B cell (primary cell): ENCODE data around the gene FAM149B1. TPM values are rescaled to one million over a fixed set of nuclear protein-coding genes. Genes with fewer than 3 reads are reported as not detected.
"Not testable (repeated sequence)": the region's sequence is repeated elsewhere in the genome, so short reads cannot be mapped to it uniquely, and the experiment has no call there.

Source experiments
- ATAC-seq: fragments of 200-7000 bp; cut with Tn5 transposase; one replicate; pipeline ENCODE4 v1.10.0; 2021; ENCODE audit warnings: low read depth, mild to moderate bottlenecking, moderate number of reproducible peaks, moderate library complexity
- CTCF ChIA-PET: fragments of 350-600 bp; sonication (Branson Sonifier 250); formaldehyde crosslinking; loops from one replicate; lab custom pipeline; 2021; ENCODE audit warnings: antibody characterized with exemption, inconsistent platforms; lab: Charles Lee
- POLR2A ChIA-PET: fragments of 350-600 bp; sonication (Branson Sonifier 250); formaldehyde crosslinking; loops from one replicate; lab custom pipeline; 2021; ENCODE audit warnings: antibody characterized with exemption; lab: Charles Lee
- DNase-seq: peaks from one replicate; pipeline ENCODE4 v3.0.0; 2013
- H2AFZ ChIP-seq: 2 replicates; pipeline ENCODE4 v1.6.1; 2012; ENCODE audit warnings: mild to moderate bottlenecking, low read depth, low read length; ENCODE audit not compliant: insufficient read depth, poor library complexity, severe bottlenecking
- H3K27ac ChIP-seq, 2 donors: 1 replicate in 1 of 2; 2 replicates in 1 of 2; pipeline ENCODE4 v1.5.1; 2012 to 2013; ENCODE audit warnings: low read length in 2 of 2, mild to moderate bottlenecking in 2 of 2, moderate library complexity in 1 of 2
- H3K27me3 ChIP-seq, 4 experiments: fragments of 200-600 bp in 1 of 4; sonication (generic) in 1 of 4; replicated peaks in 1 of 4; 1 replicate in 2 of 4; 2 replicates in 2 of 4; pipeline versions ENCODE4 v1.6.1 to v1.7.0; 2013 to 2016; ENCODE audit warnings: low read length in 3 of 4, mild to moderate bottlenecking in 2 of 4, mixed read lengths in 1 of 4, moderate library complexity in 1 of 4; ENCODE audit not compliant: insufficient read depth in 4 of 4, control insufficient read depth in 3 of 4; ENCODE audit errors: control extremely low read depth in 1 of 4
- H3K36me3 ChIP-seq, 2 experiments: replicated peaks in 1 of 2; 1 replicate in 1 of 2; 2 replicates in 1 of 2; pipeline versions ENCODE4 v1.6.1 to v1.7.1; 2013; ENCODE audit warnings: low read length in 1 of 2; ENCODE audit not compliant: insufficient read depth in 2 of 2, control insufficient read depth in 1 of 2; ENCODE audit errors: control extremely low read depth in 1 of 2, extremely low read depth in 1 of 2
- H3K4me1 ChIP-seq, 2 donors: fragments of 200-600 bp in 1 of 2; sonication (generic) in 1 of 2; 1 replicate in 1 of 2; 2 replicates in 1 of 2; pipeline versions ENCODE4 v1.5.1 to v1.6.1; 2013 to 2017; ENCODE audit warnings: low read length in 2 of 2; ENCODE audit not compliant: control insufficient read depth in 2 of 2, insufficient read depth in 2 of 2
- H3K4me2 ChIP-seq: replicated peaks from 2 replicates; pipeline ENCODE3; 2012; ENCODE audit warnings: mild to moderate bottlenecking, low read depth, low read length; ENCODE audit not compliant: poor library complexity, severe bottlenecking
- H3K4me3 ChIP-seq, 5 experiments: fragments of 200-600 bp in 1 of 5; sonication (generic) in 1 of 5; 1 replicate in 3 of 5; 2 replicates in 2 of 5; pipeline versions ENCODE4 v1.5.1 to v1.7.0; 2011 to 2016; ENCODE audit warnings: low read length in 4 of 5, mild to moderate bottlenecking in 4 of 5, low read depth in 2 of 5, control low read depth in 1 of 5, moderate library complexity in 1 of 5; ENCODE audit not compliant: insufficient read depth in 1 of 5; ENCODE audit errors: control extremely low read depth in 1 of 5, extremely low read depth in 1 of 5
- H3K79me2 ChIP-seq: fragments of 200-600 bp; sonication (generic); one replicate; pipeline ENCODE4 v1.6.0; 2016; ENCODE audit warnings: low read length; ENCODE audit not compliant: control insufficient read depth, insufficient read depth
- H3K9ac ChIP-seq: fragments of 200-600 bp; sonication (generic); 2 replicates; pipeline ENCODE4 v1.6.1; 2017; ENCODE audit warnings: mild to moderate bottlenecking, low read length, moderate library complexity
- H3K9me3 ChIP-seq, 3 donors: one replicate each; pipeline versions ENCODE4 v1.6.1 to v1.7.1; 2013; ENCODE audit warnings: low read length in 2 of 3; ENCODE audit not compliant: control insufficient read depth in 2 of 3, insufficient read depth in 1 of 3; ENCODE audit errors: control extremely low read depth in 1 of 3
- H4K20me1 ChIP-seq: 2 replicates; pipeline ENCODE4 v1.6.0; 2012; ENCODE audit warnings: mild to moderate bottlenecking, low read length; ENCODE audit not compliant: insufficient read depth, control insufficient read depth, poor library complexity, severe bottlenecking
- H3K27ac Mint-ChIP-seq: one replicate; pipeline ENCODE4 v1.8.0; 2021; ENCODE audit warnings: mixed read lengths
- H3K27me3 Mint-ChIP-seq: one replicate; pipeline ENCODE4 v1.8.0; 2021; ENCODE audit warnings: mixed read lengths
- H3K4me1 Mint-ChIP-seq: one replicate; pipeline ENCODE4 v1.8.0; 2021; ENCODE audit warnings: mixed read lengths
- H3K4me3 Mint-ChIP-seq: one replicate; pipeline ENCODE4 v1.8.0; 2021; ENCODE audit warnings: mixed read lengths
- H3K9me3 Mint-ChIP-seq: one replicate; pipeline ENCODE4 v1.8.0; 2022; ENCODE audit warnings: mixed read lengths; ENCODE audit not compliant: insufficient read depth
- EZH2 ChIP-seq: IDR thresholded peaks from 2 replicates; pipeline ENCODE4 v1.6.1; 2012; ENCODE audit warnings: borderline replicate concordance, low read depth, mild to moderate bottlenecking, moderate library complexity, low read length; ENCODE audit not compliant: insufficient read depth, poor library complexity, severe bottlenecking
- WGBS: methylation state at CpG from one replicate; pipeline ENCODE4 v1.1.5; 2013; ENCODE audit warnings: missing lambda C conversion rate; ENCODE audit not compliant: insufficient coverage; 5-methylcytosine and 5-hydroxymethylcytosine counted together
- intact Hi-C: fragments of 100-400 bp; cut with micrococcal nuclease; formaldehyde crosslinking; loops from one replicate; pipeline ENCODE4 v1.10.0; 2022
- polyA plus RNA-seq: library from polyadenylated mRNA; depleted of rRNA; stranded (reverse); fragments of >200 nt; gene quantifications from 2 replicates; pipeline ENCODE4 v1.2.3, GENCODE V29; 2012
- total RNA-seq, 2 donors: library from RNA; stranded (reverse); fragments of 120-200 nt in 1 of 2; gene quantifications; 1 replicate in 1 of 2; 2 replicates in 1 of 2; pipeline versions ENCODE4 v1.2.3 to v1.2.4, GENCODE V29; 2013 to 2022
- TF ChIP-seq, protein P1 (sequence below): fragments of 200-600 bp; IDR thresholded peaks from one replicate; pipeline ENCODE4 v1.8.0; 2022; ENCODE audit warnings: antibody characterized with exemption, mild to moderate bottlenecking

The FAM149B1 gene
- total and polyA plus RNA-seq, 2 donors (not counting 1 experiment from before 2014, with no cell fraction given), result 22.5 to 24.3 TPM

DNA sequence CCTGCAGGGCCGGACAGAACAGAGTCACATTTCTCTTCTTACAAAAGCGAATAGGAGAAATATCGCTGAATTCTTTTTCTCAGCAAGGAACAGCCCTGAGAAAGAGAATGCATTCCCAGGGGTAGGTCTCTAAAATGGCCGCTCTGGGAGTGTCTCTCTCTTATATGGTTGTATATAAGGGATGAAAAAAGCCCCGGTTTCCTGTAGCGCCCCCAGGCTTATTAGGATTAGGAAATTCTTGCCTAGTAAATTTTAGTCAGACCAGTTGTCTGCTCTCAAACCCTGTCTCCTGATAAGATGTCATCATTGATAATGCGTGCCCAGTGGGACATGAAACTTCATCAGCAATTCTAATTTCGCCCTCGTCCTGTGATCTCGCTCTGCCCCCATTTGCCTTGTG is 90.7 kb downstream of the FAM149B1 start:
- H3K4me2 ChIP-seq, H3K27me3 ChIP-seq, H3K9ac ChIP-seq, H3K4me1 Mint-ChIP-seq, H3K27ac Mint-ChIP-seq, CTCF ChIA-PET, POLR2A ChIA-PET, ATAC-seq, H3K27me3 Mint-ChIP-seq, H3K79me2 ChIP-seq, H3K4me3 ChIP-seq, H3K9me3 Mint-ChIP-seq, H3K36me3 ChIP-seq, H3K27ac ChIP-seq, DNase-seq, H3K4me3 Mint-ChIP-seq, H3K4me1 ChIP-seq, H2AFZ ChIP-seq, H4K20me1 ChIP-seq: not testable (repeated sequence)
- intact Hi-C loops, result loop anchor here (10.0 kb wide), 1 partner anchor 736 kb away; the partner anchor contains the start of gene VCL
- H3K9me3 ChIP-seq, result peaks cover 0 to 12% (median 0%) of the 10 kb centered on the region in 3 donors
- WGBS, result 100% methylated on average over 3 of the region's 10 CpGs

DNA sequence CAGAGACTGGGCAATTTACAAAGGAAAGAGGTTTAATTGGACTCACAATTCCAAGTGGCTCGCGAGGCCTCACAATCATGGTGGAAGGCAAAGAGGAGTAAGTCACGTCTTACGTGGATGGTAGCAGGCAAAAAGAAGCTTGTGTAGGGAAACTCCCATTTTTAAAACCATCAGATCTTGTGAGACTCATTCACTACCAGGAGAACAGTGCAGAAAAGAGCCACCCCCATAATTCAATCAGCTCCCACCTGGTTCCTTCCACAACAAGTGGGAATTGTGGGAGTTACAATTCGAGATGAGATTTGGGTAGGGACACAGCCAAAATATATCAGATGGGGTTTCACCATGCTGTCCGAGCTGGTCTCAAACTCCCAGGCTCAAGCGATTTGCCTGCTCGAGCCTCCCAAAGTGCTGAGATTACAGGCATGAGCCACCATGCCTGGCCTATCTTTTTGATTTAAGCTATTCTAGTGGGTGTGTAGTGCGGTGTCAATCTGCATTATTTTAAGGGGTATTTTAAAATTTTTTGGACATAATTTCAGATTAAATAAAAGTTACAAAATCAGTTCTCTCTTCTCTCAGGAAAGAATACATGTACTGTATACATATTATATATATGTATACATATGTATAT is 93.6 kb downstream of the FAM149B1 start:
- ATAC-seq, result no peak
- no peak overlapping the region for H3K4me3 Mint-ChIP-seq
- H3K4me1 Mint-ChIP-seq, result no peaks in the 10 kb centered on the region
- Histone ChIP-seq H3K79me2 (no peaks in the 10 kb centered on the region), H3K4me1 (no peaks in the 10 kb centered on the region), H4K20me1 (no peaks in the 10 kb centered on the region), H3K9ac (no peak overlapping the region), H2AFZ (no peak overlapping the region), H3K36me3 (no peaks in the 10 kb centered on the region), H3K4me3 (no peak overlapping the region), H3K27me3 (no peaks in the 10 kb centered on the region), H3K4me2 (no peak overlapping the region), H3K27ac (no peak overlapping the region), H3K9me3 (peaks cover 0 to 12% (median 0%) of the 10 kb centered on the region in 3 donors)
- ChIA-PET POLR2A (no interaction called here), CTCF (no interaction called here)
- no peaks in the 10 kb centered on the region for H3K27me3 Mint-ChIP-seq
- TF ChIP-seq EZH2, result no peak
- TF ChIP-seq, protein P1, sequence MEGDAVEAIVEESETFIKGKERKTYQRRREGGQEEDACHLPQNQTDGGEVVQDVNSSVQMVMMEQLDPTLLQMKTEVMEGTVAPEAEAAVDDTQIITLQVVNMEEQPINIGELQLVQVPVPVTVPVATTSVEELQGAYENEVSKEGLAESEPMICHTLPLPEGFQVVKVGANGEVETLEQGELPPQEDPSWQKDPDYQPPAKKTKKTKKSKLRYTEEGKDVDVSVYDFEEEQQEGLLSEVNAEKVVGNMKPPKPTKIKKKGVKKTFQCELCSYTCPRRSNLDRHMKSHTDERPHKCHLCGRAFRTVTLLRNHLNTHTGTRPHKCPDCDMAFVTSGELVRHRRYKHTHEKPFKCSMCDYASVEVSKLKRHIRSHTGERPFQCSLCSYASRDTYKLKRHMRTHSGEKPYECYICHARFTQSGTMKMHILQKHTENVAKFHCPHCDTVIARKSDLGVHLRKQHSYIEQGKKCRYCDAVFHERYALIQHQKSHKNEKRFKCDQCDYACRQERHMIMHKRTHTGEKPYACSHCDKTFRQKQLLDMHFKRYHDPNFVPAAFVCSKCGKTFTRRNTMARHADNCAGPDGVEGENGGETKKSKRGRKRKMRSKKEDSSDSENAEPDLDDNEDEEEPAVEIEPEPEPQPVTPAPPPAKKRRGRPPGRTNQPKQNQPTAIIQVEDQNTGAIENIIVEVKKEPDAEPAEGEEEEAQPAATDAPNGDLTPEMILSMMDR, result no peak
- no peak for DNase-seq
- WGBS, result 84% methylated on average over 4 of the region's 9 CpGs
- H3K27ac Mint-ChIP-seq, result no peak overlapping the region
- intact Hi-C loops, result no loop called here
- peaks cover 4% of the 10 kb centered on the region for H3K9me3 Mint-ChIP-seq
